ENCODE results near the gene MAU2. TPM values are rescaled to one million over a fixed set of nuclear protein-coding genes. Genes with fewer than 3 reads are reported as not detected.

Gene MAU2
- total and polyA plus RNA-seq, 2 of the 13 experiments (the other 11 are each of a cell fraction or from before 2014, with no cell fraction given) = 16.8 to 33.8 TPM

- no peak for DNase-seq (ENCODE audit: low spot score)
- Histone ChIP-seq H3K4me3 (replicated peaks in 1 of 3; ENCODE audit: insufficient read depth in 1 of 3, low read depth in 2 of 3, low read length in 3 of 3) (no peak overlapping the region), H3K4me1 (ENCODE audit: insufficient read depth, low read length) (peaks cover 9% of the 10 kb centered on the region), H3K27ac (ENCODE audit: extremely low read length, insufficient read depth, low read length) (no peak overlapping the region), H4K20me1 (ENCODE audit: insufficient read depth, low read length) (no peaks in the 10 kb centered on the region), H3K4me2 (ENCODE audit: low read depth, low read length) (no peak overlapping the region), H3K9me3 (ENCODE audit: low read length) (no peaks in the 10 kb centered on the region), H3K79me2 (ENCODE audit: insufficient read depth, low read length) (peaks cover under 1% of the 10 kb centered on the region), H3K36me3 (replicated peaks in 1 of 2; ENCODE audit: control insufficient read depth in 1 of 2, insufficient read depth in 2 of 2, low read length in 2 of 2) (peaks cover 30 to 55% of the 10 kb centered on the region in 2 experiments; a peak in 4 of 5 replicates), H3K27me3 (ENCODE audit: control insufficient read depth in 1 of 2, insufficient read depth in 2 of 2, low read length in 2 of 2) (no peaks in the 10 kb centered on the region), H2AFZ (ENCODE audit: low read length) (no peak overlapping the region), H3K9ac (ENCODE audit: insufficient read depth, low read depth, low read length) (no peak overlapping the region)
- no peak for FAIRE-seq
- BruUV-seq (replicated peaks) = no TSS peak
- ATAC-seq = no peak
- ChIA-PET POLR2A (interaction anchor here (1.5 kb wide), 1 partner anchor 13 kb away, joined by 4 read pairs; no protein-coding TSS in a partner anchor), CTCF (ENCODE audit: low intra/inter-chr PET ratio, low total read pairs) (no interaction called here)
- intact Hi-C loops (cut with micrococcal nuclease; ENCODE audit: unreplicated experiment) = no loop called here
- 95% methylated on average over 14 of the region's 22 CpGs for WGBS (ENCODE audit: low lambda C conversion rate)
- in situ Hi-C loops (cut with HindIII; ENCODE audit: extremely low pct_ligation_motif_present, low pct_unique_long_range_greater_than_20kb) = no loop called here
- 0 out of 2 replicates have a peak, but pooled peaks have one; percentile 21 for TF ChIP-seq NFKB2 (CRISPR knock-in tag; IDR thresholded peaks at IDR 0.05; ENCODE audit: borderline replicate concordance)
- no peak for TF ChIP-seq ZNF142 (CRISPR knock-in tag; IDR thresholded peaks at IDR 0.05)
- TF ChIP-seq ZNF430 (CRISPR knock-in tag; IDR thresholded peaks at IDR 0.05) = no peak
- TF ChIP-seq RBFOX2 (IDR thresholded peaks at IDR 0.05; ENCODE audit: low read depth, low read length) = 0 out of 2 replicates have a peak, but pooled peaks have one; percentile 22
- TF ChIP-seq AGO2 (optimal IDR thresholded peaks at IDR 0.05; ENCODE audit: low read depth, low read length) = peak; percentile 70
- TF ChIP-seq SAFB2 (CRISPR knock-in tag; IDR thresholded peaks at IDR 0.05; ENCODE audit: borderline replicate concordance, low read depth) = no peak
Observed at GRCh38 chr19:19334063-19334988, 13.7 kb downstream of the MAU2 start.

All from HepG2 (cell line).